H1 (cell line): ENCODE measurements around the gene SPOCK2. TPM values are rescaled to one million over a fixed set of nuclear protein-coding genes. Genes with fewer than 3 reads are reported as not detected.

Experiments
- CTCF ChIA-PET: fragments of 300-600 bp; sonication (Branson Sonifier 250); formaldehyde crosslinking; loops from one replicate; lab custom pipeline; 2021; ENCODE audit not compliant: partially characterized antibody; lab: Charles Lee
- POLR2A ChIA-PET: fragments of 300-600 bp; sonication (Branson Sonifier 250); formaldehyde crosslinking; loops from one replicate; lab custom pipeline; 2021; ENCODE audit warnings: inconsistent platforms; ENCODE audit not compliant: partially characterized antibody; lab: Charles Lee
- DNase-seq, 2 experiments: peaks; one replicate each; pipeline versions ENCODE4 v3.0.0 to v3.0.0-alpha.2; 2010 to 2022; ENCODE audit warnings: low spot score in 2 of 2, low read depth in 1 of 2, mixed read lengths in 1 of 2
- FAIRE-seq: peaks from 2 replicates; lab custom pipeline; 2011; peaks lifted over from hg19 to GRCh38; lab: Jason Lieb, UNC
- H2AFZ ChIP-seq: 2 replicates; pipeline ENCODE4 v1.8.1; 2012; ENCODE audit warnings: low read length, inconsistent platforms
- H2AK5ac ChIP-seq: 2 replicates; pipeline ENCODE4 v1.6.1; 2013; ENCODE audit warnings: low read depth, low read length
- H2BK120ac ChIP-seq: replicated peaks from 2 replicates; pipeline ENCODE3; 2013; ENCODE audit warnings: low read depth, low read length, inconsistent platforms
- H2BK12ac ChIP-seq: 2 replicates; pipeline ENCODE4 v1.6.1; 2013; ENCODE audit warnings: low read depth, low read length
- H2BK15ac ChIP-seq: 2 replicates; pipeline ENCODE4 v1.6.1; 2013; ENCODE audit warnings: low read length
- H2BK20ac ChIP-seq: 2 replicates; pipeline ENCODE4 v1.6.1; 2013; ENCODE audit warnings: low read length
- H2BK5ac ChIP-seq: 2 replicates; pipeline ENCODE4 v1.6.1; 2013; ENCODE audit warnings: low read depth, low read length
- H3K14ac ChIP-seq: 2 replicates; pipeline ENCODE4 v1.6.1; 2013; ENCODE audit warnings: inconsistent platforms; ENCODE audit not compliant: insufficient read length
- H3K18ac ChIP-seq: 2 replicates; pipeline ENCODE4 v1.6.1; 2013; ENCODE audit warnings: low read length; ENCODE audit errors: extremely low read depth
- H3K23ac ChIP-seq: 2 replicates; pipeline ENCODE4 v1.6.1; 2013; ENCODE audit warnings: inconsistent platforms; ENCODE audit not compliant: insufficient read length
- H3K23me2 ChIP-seq: 2 replicates; pipeline ENCODE4 v1.6.1; 2013; ENCODE audit warnings: low read depth, low read length
- H3K27ac ChIP-seq: 2 replicates; pipeline ENCODE4 v1.6.1; 2011; ENCODE audit warnings: low read depth, low read length, inconsistent platforms
- H3K27me3 ChIP-seq, 4 experiments: replicated peaks in 1 of 4; 1 replicate in 1 of 4; 2 replicates in 3 of 4; pipeline versions ENCODE4 v1.6.1 to v1.8.1; 2011 to 2013; ENCODE audit warnings: low read length in 3 of 4, mild to moderate bottlenecking in 3 of 4, inconsistent platforms in 2 of 4, mixed read lengths in 2 of 4, moderate library complexity in 1 of 4; ENCODE audit not compliant: control insufficient read depth in 3 of 4, insufficient read depth in 3 of 4; ENCODE audit errors: extremely low read depth in 1 of 4
- H3K36me3 ChIP-seq, 4 experiments: 2 replicates each; pipeline versions ENCODE4 v1.6.1 to v1.8.1; 2011 to 2013; ENCODE audit warnings: mild to moderate bottlenecking in 4 of 4, low read length in 3 of 4, moderate library complexity in 2 of 4, control low read depth in 1 of 4, inconsistent platforms in 1 of 4; ENCODE audit not compliant: insufficient read depth in 4 of 4, control insufficient read depth in 2 of 4
- H3K4ac ChIP-seq: replicated peaks from 2 replicates; pipeline ENCODE3; 2013; ENCODE audit warnings: low read length, low read depth, mixed read lengths, inconsistent platforms; ENCODE audit not compliant: insufficient read length
- H3K4me1 ChIP-seq, 4 experiments: replicated peaks in 1 of 4; 1 replicate in 1 of 4; 2 replicates in 3 of 4; pipeline versions ENCODE4 v1.6.1 to v1.8.1; 2011 to 2013; ENCODE audit warnings: low read length in 3 of 4, inconsistent platforms in 2 of 4, mixed read lengths in 1 of 4; ENCODE audit not compliant: insufficient read depth in 4 of 4, control insufficient read depth in 3 of 4
- H3K4me2 ChIP-seq, 2 experiments: 2 replicates each; pipeline versions ENCODE4 v1.6.1 to v1.8.1; 2011 to 2013; ENCODE audit warnings: low read depth in 2 of 2, low read length in 2 of 2, control low read depth in 1 of 2, inconsistent platforms in 1 of 2, mild to moderate bottlenecking in 1 of 2; ENCODE audit not compliant: insufficient read depth in 1 of 2
- H3K4me3 ChIP-seq, 4 experiments: fragments of 200-600, 300-600 bp in 1 of 4; sonication (generic), shearing (Covaris generic), sonication (Bioruptor Twin) in 1 of 4; 2 replicates each; pipeline versions ENCODE4 v1.5.1 to v1.8.1; 2011 to 2016; ENCODE audit warnings: low read length in 4 of 4, low read depth in 3 of 4, control low read depth in 2 of 4, inconsistent platforms in 2 of 4, mild to moderate bottlenecking in 2 of 4, mixed read lengths in 1 of 4, moderate library complexity in 1 of 4; ENCODE audit not compliant: insufficient read depth in 2 of 4; ENCODE audit errors: extremely low read depth in 1 of 4
- H3K56ac ChIP-seq: replicated peaks from 2 replicates; pipeline ENCODE3; 2013; ENCODE audit warnings: low read depth, mild to moderate bottlenecking, mixed read lengths, low read length, inconsistent platforms; ENCODE audit not compliant: insufficient read length
- H3K79me1 ChIP-seq: 2 replicates; pipeline ENCODE4 v1.6.1; 2013; ENCODE audit warnings: low read depth, low read length, control low read depth
- H3K79me2 ChIP-seq, 2 experiments: 2 replicates each; pipeline versions ENCODE4 v1.6.1 to v1.8.1; 2012 to 2013; ENCODE audit warnings: low read length in 2 of 2, mild to moderate bottlenecking in 2 of 2, inconsistent platforms in 1 of 2; ENCODE audit not compliant: insufficient read depth in 2 of 2, control insufficient read depth in 1 of 2
- H3K9ac ChIP-seq, 4 experiments: replicated peaks in 1 of 4; 1 replicate in 1 of 4; 2 replicates in 3 of 4; pipeline versions ENCODE4 v1.6.1 to v1.8.1; 2011 to 2013; ENCODE audit warnings: low read depth in 3 of 4, low read length in 3 of 4, control low read depth in 2 of 4, mild to moderate bottlenecking in 2 of 4, moderate library complexity in 2 of 4, inconsistent platforms in 1 of 4; ENCODE audit errors: extremely low read depth in 1 of 4
- H3K9me3 ChIP-seq, 2 experiments: 2 replicates each; pipeline versions ENCODE4 v1.6.1 to v1.8.1; 2012 to 2013; ENCODE audit warnings: mild to moderate bottlenecking in 2 of 2, moderate library complexity in 2 of 2, control low read depth in 1 of 2, inconsistent platforms in 1 of 2, low read depth in 1 of 2, low read length in 1 of 2, mixed read lengths in 1 of 2; ENCODE audit not compliant: insufficient read depth in 2 of 2
- H4K20me1 ChIP-seq, 2 experiments: replicated peaks in 1 of 2; 2 replicates each; pipeline versions ENCODE3 to v1.8.1; 2011 to 2013; ENCODE audit warnings: inconsistent platforms in 2 of 2, low read length in 2 of 2, mild to moderate bottlenecking in 1 of 2; ENCODE audit not compliant: insufficient read depth in 2 of 2, control insufficient read depth in 1 of 2
- H4K5ac ChIP-seq: 2 replicates; pipeline ENCODE4 v1.6.1; 2013; ENCODE audit warnings: low read length, low read depth, mixed read lengths, inconsistent platforms; ENCODE audit not compliant: insufficient read length
- H4K8ac ChIP-seq: 2 replicates; pipeline ENCODE4 v1.8.0; 2013; ENCODE audit warnings: mild to moderate bottlenecking, moderate library complexity, low read length, inconsistent platforms; ENCODE audit not compliant: insufficient read depth; ENCODE audit errors: extremely low read depth
- H4K91ac ChIP-seq: replicated peaks from 2 replicates; pipeline ENCODE3; 2013; ENCODE audit warnings: low read length, mixed read lengths, inconsistent platforms; ENCODE audit not compliant: insufficient read length
- ATF3 ChIP-seq: IDR thresholded peaks from 2 replicates; pipeline ENCODE4 v1.6.1; 2011; ENCODE audit warnings: low read depth, mild to moderate bottlenecking, low read length; ENCODE audit not compliant: insufficient read depth
- BACH1 ChIP-seq: IDR thresholded peaks from 2 replicates; pipeline ENCODE4 v1.6.1; 2012; ENCODE audit warnings: low read length, improper control_type of control experiment
- CEBPB ChIP-seq: IDR thresholded peaks from 2 replicates; pipeline ENCODE4 v1.6.1; 2012; ENCODE audit warnings: low read depth, low read length
- GABPA ChIP-seq: IDR thresholded peaks from 2 replicates; pipeline ENCODE4 v1.6.1; 2011; ENCODE audit warnings: mild to moderate bottlenecking, low read length, moderate library complexity, borderline replicate concordance; ENCODE audit not compliant: insufficient read depth
- KDM1A ChIP-seq: fragments of 200-600, 300-600 bp; sonication (generic); IDR thresholded peaks from 2 replicates; pipeline ENCODE4 v1.7.1; 2016; ENCODE audit warnings: mild to moderate bottlenecking, low read length, borderline replicate concordance
- KDM4A ChIP-seq: IDR thresholded peaks from one replicate; pipeline ENCODE4 v1.7.1; 2012; ENCODE audit warnings: low read depth, mild to moderate bottlenecking, moderate library complexity, low read length, inconsistent platforms; ENCODE audit not compliant: severe bottlenecking
- NRF1 ChIP-seq: IDR thresholded peaks from 2 replicates; pipeline ENCODE4 v1.6.1; 2011; ENCODE audit warnings: mild to moderate bottlenecking, low read depth, low read length, improper control_type of control experiment
- PHF8 ChIP-seq: fragments of 200-600 bp; sonication (generic); conservative IDR thresholded peaks from 2 replicates; pipeline ENCODE4 v1.7.1; 2012; ENCODE audit warnings: low read depth, mild to moderate bottlenecking, inconsistent platforms, low read length, moderate library complexity
- POLR2A ChIP-seq, 2 experiments: IDR thresholded peaks; 1 replicate in 1 of 2; 2 replicates in 1 of 2; pipeline ENCODE4 v1.6.1; 2011; ENCODE audit warnings: low read depth in 2 of 2, low read length in 2 of 2, mild to moderate bottlenecking in 2 of 2; ENCODE audit errors: control extremely low read depth in 1 of 2
- RXRA ChIP-seq: IDR thresholded peaks from 2 replicates; pipeline ENCODE4 v1.6.1; 2011; ENCODE audit warnings: low read depth, mild to moderate bottlenecking, low read length, moderate library complexity; ENCODE audit not compliant: insufficient read depth
- TEAD4 ChIP-seq: IDR thresholded peaks from 2 replicates; pipeline ENCODE4 v1.6.1; 2012; ENCODE audit warnings: low read depth, low read length, inconsistent platforms, mixed read lengths
- USF2 ChIP-seq: IDR thresholded peaks from 2 replicates; pipeline ENCODE4 v1.6.1; 2011; ENCODE audit warnings: low read length, improper control_type of control experiment
- YY1 ChIP-seq: IDR thresholded peaks from 2 replicates; pipeline ENCODE4 v1.6.1; 2011; ENCODE audit warnings: low read depth, mild to moderate bottlenecking, low read length
- WGBS, 2 experiments: shearing (Covaris generic) in 1 of 2; methylation state at CpG; one replicate each; pipeline versions ENCODE4 v1.1.6 to v1.1.7; 2013 to 2015; ENCODE audit warnings: low lambda C conversion rate in 2 of 2, mixed read lengths in 2 of 2, inconsistent platforms in 1 of 2, low coverage in 1 of 2, missing lambda C conversion rate in 1 of 2; ENCODE audit not compliant: insufficient replicate concordance in 2 of 2, insufficient coverage in 1 of 2, insufficient read length in 1 of 2; ENCODE audit errors: extremely low coverage in 1 of 2, missing lambda C conversion rate in 1 of 2; 5-methylcytosine and 5-hydroxymethylcytosine counted together
- polyA plus RNA-seq, 7 experiments: library from polyadenylated mRNA; depleted of rRNA in 3 of 7; stranded (reverse) in 5 of 7; unstranded in 2 of 7; fragments of >200 nt in 5 of 7; fragments of 200-250 nt in 2 of 7; gene quantifications; 1 replicate in 5 of 7; 2 replicates in 1 of 7; 4 replicates in 1 of 7; pipeline versions ENCODE4 v1.2.1 to v1.2.3, GENCODE V29; 2011 to 2013; ENCODE audit warnings: missing spikeins in 2 of 7, mixed read lengths in 2 of 7
- total RNA-seq: library from RNA; stranded (reverse); fragmentation: NEBNext Ultra II Directional; extraction: Animal tissue kit (Norgen Biotek cat#: 25700); gene quantifications from 2 replicates; pipeline ENCODE4 v1.2.1, GENCODE V29; 2021

SPOCK2 gene
- total and polyA plus RNA-seq, 2 of the 8 experiments (the other 6 are each of a cell fraction or from before 2014, with no cell fraction given): 1.5 to 1.9 TPM

GRCh38 chr10:72093450-72093849 is 5.1 kb upstream of the SPOCK2 start:
- ChIA-PET CTCF (interaction anchor here (0.6 to 1.7 kb wide), 4 partner anchors 15 to 191 kb away, joined by 3 to 7 read pairs (median 4); no protein-coding TSS in a partner anchor), POLR2A (interaction anchor here (0.9 kb wide), 1 partner anchor 180 kb away, joined by 3 read pairs; the partner anchor contains the start of gene DDIT4)
- no peak overlapping the region for H3K56ac ChIP-seq
- WGBS, 2 experiments: 90% methylated on average over 4 of the region's 4 CpGs; no CpG with 5 or more reads in 1 of the 2 experiments
- peaks cover 3 to 5% (median 3%) of the 10 kb centered on the region in 4 experiments; a peak in 6 of 7 replicates for H3K4me1 ChIP-seq
- no peak overlapping the region for H4K8ac ChIP-seq
- no peaks in the 10 kb centered on the region for H3K79me1 ChIP-seq
- H3K23me2 ChIP-seq: no peaks in the 10 kb centered on the region; the same call in 1 of the 2 replicates
- no peak overlapping the region for H2BK15ac ChIP-seq
- H4K20me1 ChIP-seq: no peaks in the 10 kb centered on the region
- H3K4me3 ChIP-seq: no peak overlapping the region
- H2AFZ ChIP-seq: no peak overlapping the region
- no peak overlapping the region for H2BK5ac ChIP-seq
- no peak overlapping the region for H3K4ac ChIP-seq
- no peak overlapping the region for H3K9ac ChIP-seq
- no peak overlapping the region for H4K5ac ChIP-seq
- H3K14ac ChIP-seq: no peak overlapping the region
- no peak for FAIRE-seq
- H2BK20ac ChIP-seq: no peak overlapping the region
- H3K18ac ChIP-seq: no peak overlapping the region
- no peak overlapping the region for H3K4me2 ChIP-seq
- H3K9me3 ChIP-seq: no peaks in the 10 kb centered on the region
- no peak for DNase-seq
- no peaks in the 10 kb centered on the region for H3K79me2 ChIP-seq
- H3K27me3 ChIP-seq: peaks cover 0 to 13% (median 9%) of the 10 kb centered on the region in 4 experiments; a peak in 6 of 7 replicates
- no peak overlapping the region for H2BK12ac ChIP-seq
- no peak overlapping the region for H4K91ac ChIP-seq
- no peak overlapping the region for H2AK5ac ChIP-seq
- H3K36me3 ChIP-seq: peaks cover 0 to 7% (median 2%) of the 10 kb centered on the region in 4 experiments; a peak in 4 of 8 replicates
- no peak overlapping the region for H3K23ac ChIP-seq
- H2BK120ac ChIP-seq: no peak overlapping the region
- no peak overlapping the region for H3K27ac ChIP-seq
- TF ChIP-seq BACH1 (no peak), YY1 (no peak), NRF1 (no peak), CEBPB (no peak), PHF8 (no peak), RXRA (no peak), TEAD4 (no peak), USF2 (no peak), GABPA (no peak), KDM4A (no peak), POLR2A (IDR thresholded peaks at IDR 0.05; ENCODE audit: control extremely low read depth in 1 of 2, low read depth in 2 of 2, low read length in 2 of 2) (no peak), ATF3 (no peak), KDM1A (no peak)
